B cell (primary cell): ENCODE measurements around the gene FASLG. TPM values are rescaled to one million over a fixed set of nuclear protein-coding genes. Genes with fewer than 3 reads are reported as not detected.

Source experiments
- ATAC-seq: fragments of 200-7000 bp; cut with Tn5 transposase; one replicate; pipeline ENCODE4 v1.10.0; 2021; ENCODE audit warnings: low read depth, mild to moderate bottlenecking, moderate number of reproducible peaks, moderate library complexity
- CTCF ChIA-PET: fragments of 350-600 bp; sonication (Branson Sonifier 250); formaldehyde crosslinking; loops from one replicate; lab custom pipeline; 2021; ENCODE audit warnings: antibody characterized with exemption, inconsistent platforms; lab: Charles Lee
- POLR2A ChIA-PET: fragments of 350-600 bp; sonication (Branson Sonifier 250); formaldehyde crosslinking; loops from one replicate; lab custom pipeline; 2021; ENCODE audit warnings: antibody characterized with exemption; lab: Charles Lee
- DNase-seq: peaks from one replicate; pipeline ENCODE4 v3.0.0; 2013
- H2AFZ ChIP-seq: 2 replicates; pipeline ENCODE4 v1.6.1; 2012; ENCODE audit warnings: mild to moderate bottlenecking, low read depth, low read length; ENCODE audit not compliant: insufficient read depth, poor library complexity, severe bottlenecking
- H3K27ac ChIP-seq, 2 donors: 1 replicate in 1 of 2; 2 replicates in 1 of 2; pipeline ENCODE4 v1.5.1; 2012 to 2013; ENCODE audit warnings: low read length in 2 of 2, mild to moderate bottlenecking in 2 of 2, moderate library complexity in 1 of 2
- H3K27me3 ChIP-seq, 4 experiments: fragments of 200-600 bp in 1 of 4; sonication (generic) in 1 of 4; replicated peaks in 1 of 4; 1 replicate in 2 of 4; 2 replicates in 2 of 4; pipeline versions ENCODE4 v1.6.1 to v1.7.0; 2013 to 2016; ENCODE audit warnings: low read length in 3 of 4, mild to moderate bottlenecking in 2 of 4, mixed read lengths in 1 of 4, moderate library complexity in 1 of 4; ENCODE audit not compliant: insufficient read depth in 4 of 4, control insufficient read depth in 3 of 4; ENCODE audit errors: control extremely low read depth in 1 of 4
- H3K36me3 ChIP-seq, 2 experiments: replicated peaks in 1 of 2; 1 replicate in 1 of 2; 2 replicates in 1 of 2; pipeline versions ENCODE4 v1.6.1 to v1.7.1; 2013; ENCODE audit warnings: low read length in 1 of 2; ENCODE audit not compliant: insufficient read depth in 2 of 2, control insufficient read depth in 1 of 2; ENCODE audit errors: control extremely low read depth in 1 of 2, extremely low read depth in 1 of 2
- H3K4me1 ChIP-seq, 2 donors: fragments of 200-600 bp in 1 of 2; sonication (generic) in 1 of 2; 1 replicate in 1 of 2; 2 replicates in 1 of 2; pipeline versions ENCODE4 v1.5.1 to v1.6.1; 2013 to 2017; ENCODE audit warnings: low read length in 2 of 2; ENCODE audit not compliant: control insufficient read depth in 2 of 2, insufficient read depth in 2 of 2
- H3K4me2 ChIP-seq: replicated peaks from 2 replicates; pipeline ENCODE3; 2012; ENCODE audit warnings: mild to moderate bottlenecking, low read depth, low read length; ENCODE audit not compliant: poor library complexity, severe bottlenecking
- H3K4me3 ChIP-seq, 5 experiments: fragments of 200-600 bp in 1 of 5; sonication (generic) in 1 of 5; 1 replicate in 3 of 5; 2 replicates in 2 of 5; pipeline versions ENCODE4 v1.5.1 to v1.7.0; 2011 to 2016; ENCODE audit warnings: low read length in 4 of 5, mild to moderate bottlenecking in 4 of 5, low read depth in 2 of 5, control low read depth in 1 of 5, moderate library complexity in 1 of 5; ENCODE audit not compliant: insufficient read depth in 1 of 5; ENCODE audit errors: control extremely low read depth in 1 of 5, extremely low read depth in 1 of 5
- H3K79me2 ChIP-seq: fragments of 200-600 bp; sonication (generic); one replicate; pipeline ENCODE4 v1.6.0; 2016; ENCODE audit warnings: low read length; ENCODE audit not compliant: control insufficient read depth, insufficient read depth
- H3K9ac ChIP-seq: fragments of 200-600 bp; sonication (generic); 2 replicates; pipeline ENCODE4 v1.6.1; 2017; ENCODE audit warnings: mild to moderate bottlenecking, low read length, moderate library complexity
- H3K9me3 ChIP-seq, 3 donors: one replicate each; pipeline versions ENCODE4 v1.6.1 to v1.7.1; 2013; ENCODE audit warnings: low read length in 2 of 3; ENCODE audit not compliant: control insufficient read depth in 2 of 3, insufficient read depth in 1 of 3; ENCODE audit errors: control extremely low read depth in 1 of 3
- H4K20me1 ChIP-seq: 2 replicates; pipeline ENCODE4 v1.6.0; 2012; ENCODE audit warnings: mild to moderate bottlenecking, low read length; ENCODE audit not compliant: insufficient read depth, control insufficient read depth, poor library complexity, severe bottlenecking
- H3K27ac Mint-ChIP-seq: one replicate; pipeline ENCODE4 v1.8.0; 2021; ENCODE audit warnings: mixed read lengths
- H3K27me3 Mint-ChIP-seq: one replicate; pipeline ENCODE4 v1.8.0; 2021; ENCODE audit warnings: mixed read lengths
- H3K4me1 Mint-ChIP-seq: one replicate; pipeline ENCODE4 v1.8.0; 2021; ENCODE audit warnings: mixed read lengths
- H3K4me3 Mint-ChIP-seq: one replicate; pipeline ENCODE4 v1.8.0; 2021; ENCODE audit warnings: mixed read lengths
- H3K9me3 Mint-ChIP-seq: one replicate; pipeline ENCODE4 v1.8.0; 2022; ENCODE audit warnings: mixed read lengths; ENCODE audit not compliant: insufficient read depth
- CTCF ChIP-seq: fragments of 200-600 bp; IDR thresholded peaks from one replicate; pipeline ENCODE4 v1.8.0; 2022; ENCODE audit warnings: antibody characterized with exemption, mild to moderate bottlenecking
- EZH2 ChIP-seq: IDR thresholded peaks from 2 replicates; pipeline ENCODE4 v1.6.1; 2012; ENCODE audit warnings: borderline replicate concordance, low read depth, mild to moderate bottlenecking, moderate library complexity, low read length; ENCODE audit not compliant: insufficient read depth, poor library complexity, severe bottlenecking
- WGBS: methylation state at CpG from one replicate; pipeline ENCODE4 v1.1.5; 2013; ENCODE audit warnings: missing lambda C conversion rate; ENCODE audit not compliant: insufficient coverage; 5-methylcytosine and 5-hydroxymethylcytosine counted together
- intact Hi-C: fragments of 100-400 bp; cut with micrococcal nuclease; formaldehyde crosslinking; loops from one replicate; pipeline ENCODE4 v1.10.0; 2022
- polyA plus RNA-seq: library from polyadenylated mRNA; depleted of rRNA; stranded (reverse); fragments of >200 nt; gene quantifications from 2 replicates; pipeline ENCODE4 v1.2.3, GENCODE V29; 2012
- total RNA-seq, 2 donors: library from RNA; stranded (reverse); fragments of 120-200 nt in 1 of 2; gene quantifications; 1 replicate in 1 of 2; 2 replicates in 1 of 2; pipeline versions ENCODE4 v1.2.3 to v1.2.4, GENCODE V29; 2013 to 2022

The FASLG gene
- total and polyA plus RNA-seq, 2 donors (not counting 1 experiment from before 2014, with no cell fraction given), result 0.15 TPM; not detected in 1

- no peaks in the 10 kb centered on the region for H3K36me3 ChIP-seq
- TF ChIP-seq EZH2 (no peak), CTCF (no peak)
- ChIA-PET CTCF (no interaction called here), POLR2A (no interaction called here)
- no peaks in the 10 kb centered on the region for H3K27me3 ChIP-seq
- H3K79me2 ChIP-seq, result no peaks in the 10 kb centered on the region
- no peak overlapping the region for H3K4me3 ChIP-seq
- 12% methylated on average over 6 of the region's 8 CpGs for WGBS
- peaks cover 13% of the 10 kb centered on the region in 2 donors for H3K4me1 ChIP-seq
- Mint-ChIP-seq H3K27ac (no peak overlapping the region), H3K4me3 (no peak overlapping the region), H3K27me3 (peaks cover 7% of the 10 kb centered on the region), H3K9me3 (no peaks in the 10 kb centered on the region), H3K4me1 (peaks cover 24% of the 10 kb centered on the region)
- intact Hi-C loops, result no loop called here
- H4K20me1 ChIP-seq, result no peaks in the 10 kb centered on the region
- DNase-seq (no peak), ATAC-seq (no peak)
- H3K9ac ChIP-seq, result no peak overlapping the region
- peaks cover 0 to 1% (median 0%) of the 10 kb centered on the region in 3 donors for H3K9me3 ChIP-seq
- no peak overlapping the region for H2AFZ ChIP-seq
- no peak overlapping the region for H3K4me2 ChIP-seq
- H3K27ac ChIP-seq, result no peak overlapping the region
These were observed 11.8 kb upstream of the FASLG start for GRCh38 chr1:172647110-172647564.

GRCh38 chr1:172647987-172648386 lies 10.9 kb upstream of the FASLG start:
- Histone ChIP-seq H3K4me1 (peaks cover 12% of the 10 kb centered on the region in 2 donors), H4K20me1 (no peaks in the 10 kb centered on the region), H3K9ac (no peak overlapping the region), H3K27ac (no peak overlapping the region), H3K9me3 (peaks cover 0 to 1% (median 0%) of the 10 kb centered on the region in 3 donors), H3K4me2 (no peak overlapping the region), H3K79me2 (no peaks in the 10 kb centered on the region), H3K27me3 (no peaks in the 10 kb centered on the region), H2AFZ (no peak overlapping the region), H3K4me3 (no peak overlapping the region), H3K36me3 (no peaks in the 10 kb centered on the region)
- H3K27ac Mint-ChIP-seq, result no peak overlapping the region
- intact Hi-C loops, result no loop called here
- ATAC-seq (no peak), DNase-seq (no peak)
- ChIA-PET CTCF (no interaction called here), POLR2A (no interaction called here)
- no peak for TF ChIP-seq EZH2
- no peak for TF ChIP-seq CTCF
- H3K9me3 Mint-ChIP-seq, result no peaks in the 10 kb centered on the region
- H3K4me3 Mint-ChIP-seq, result no peak overlapping the region
- WGBS, result 100% methylated on average over 2 of the region's 4 CpGs
- H3K27me3 Mint-ChIP-seq, result peaks cover 7% of the 10 kb centered on the region
- peaks cover 21% of the 10 kb centered on the region for H3K4me1 Mint-ChIP-seq
